IPS-18a (cell line): ENCODE data around the gene RTKN2.

Experiments
- H3K27ac ChIP-seq: one replicate; pipeline ENCODE4 v1.5.1; 2013; ENCODE audit warnings: low read length
- H3K27me3 ChIP-seq: one replicate; pipeline ENCODE4 v1.6.1; 2013; ENCODE audit warnings: mild to moderate bottlenecking, low read length; ENCODE audit not compliant: control insufficient read depth, insufficient read depth
- H3K36me3 ChIP-seq: one replicate; pipeline ENCODE4 v1.6.1; 2013; ENCODE audit warnings: low read depth, low read length; ENCODE audit not compliant: control insufficient read depth
- H3K4me1 ChIP-seq: one replicate; pipeline ENCODE4 v1.6.1; 2013; ENCODE audit warnings: low read depth, low read length; ENCODE audit not compliant: control insufficient read depth
- H3K4me3 ChIP-seq: one replicate; pipeline ENCODE4 v1.5.1; 2013; ENCODE audit warnings: low read length
- H3K9ac ChIP-seq: one replicate; pipeline ENCODE4 v1.6.1; 2013; ENCODE audit warnings: mild to moderate bottlenecking, low read length, moderate library complexity
- H3K9me3 ChIP-seq: one replicate; pipeline ENCODE4 v1.6.1; 2013; ENCODE audit warnings: low read depth, low read length; ENCODE audit not compliant: control insufficient read depth

RTKN2 gene

GRCh38 chr10:62214364-62214874 is 54.2 kb downstream of the RTKN2 start:
- H3K27ac ChIP-seq: no peak overlapping the region
- H3K27me3 ChIP-seq: no peaks in the 10 kb centered on the region
- no peak overlapping the region for H3K4me3 ChIP-seq
- no peak overlapping the region for H3K9ac ChIP-seq
- H3K36me3 ChIP-seq: no peaks in the 10 kb centered on the region
- no peaks in the 10 kb centered on the region for H3K4me1 ChIP-seq
- H3K9me3 ChIP-seq: no peaks in the 10 kb centered on the region

DNA sequence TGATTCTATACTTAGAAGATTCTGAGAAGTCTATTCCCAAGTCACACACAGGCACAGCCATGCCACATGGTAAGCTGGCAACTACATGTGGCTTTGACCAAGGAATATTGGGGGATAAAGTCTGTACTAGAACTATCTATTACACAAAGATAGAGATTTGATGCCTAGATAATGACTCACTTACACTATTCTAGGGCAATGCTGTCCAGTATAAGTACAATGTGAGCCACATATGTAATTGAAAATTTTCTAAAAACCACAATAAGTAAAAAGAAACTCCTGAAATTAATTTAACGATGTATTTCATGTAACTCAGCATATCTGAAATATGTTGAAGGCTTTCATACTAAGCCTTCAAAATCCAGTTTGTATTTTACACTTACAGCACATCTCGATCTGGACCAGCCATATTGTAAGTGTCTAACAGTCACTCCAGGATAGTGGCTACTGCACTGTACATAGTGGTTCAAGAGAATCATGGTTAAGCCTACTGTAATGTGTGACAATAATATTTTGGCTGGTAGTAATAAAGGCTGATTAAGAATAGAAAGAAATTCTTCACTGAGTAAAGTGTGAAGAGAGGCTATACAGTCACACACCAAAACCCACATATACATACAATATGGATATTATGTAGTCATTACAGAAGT is 62.8 kb downstream of the RTKN2 start:
- Histone ChIP-seq H3K9me3 (no peaks in the 10 kb centered on the region), H3K9ac (no peak overlapping the region), H3K4me3 (no peak overlapping the region), H3K4me1 (no peaks in the 10 kb centered on the region), H3K36me3 (peaks cover 12% of the 10 kb centered on the region), H3K27me3 (no peaks in the 10 kb centered on the region), H3K27ac (no peak overlapping the region)

- Histone ChIP-seq H3K9ac (no peak overlapping the region), H3K4me3 (no peak overlapping the region), H3K4me1 (no peaks in the 10 kb centered on the region), H3K36me3 (peaks cover 33% of the 10 kb centered on the region), H3K27me3 (no peaks in the 10 kb centered on the region), H3K9me3 (no peaks in the 10 kb centered on the region), H3K27ac (no peak overlapping the region)
These were observed 69.1 kb downstream of the RTKN2 start for GRCh38 chr10:62199584-62199983.

DNA sequence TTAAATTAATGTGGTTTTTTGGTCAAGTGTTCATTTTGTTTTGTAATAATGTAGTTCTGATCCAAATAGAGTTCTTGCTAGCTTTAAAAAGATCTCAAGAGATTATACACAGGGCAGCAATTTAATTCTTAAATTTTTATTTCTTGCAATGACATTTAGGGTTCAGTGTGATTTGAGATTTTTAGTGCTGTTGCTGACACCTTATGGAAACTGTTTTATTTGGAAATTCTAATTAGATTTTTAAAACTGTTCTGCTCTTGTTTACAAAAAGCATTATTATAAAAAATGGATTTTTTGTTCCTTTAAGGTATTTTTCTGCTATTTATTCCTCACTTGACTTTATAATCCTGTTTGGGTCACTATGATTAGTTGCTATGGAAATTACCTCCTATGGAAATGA is 72.1 kb downstream of the RTKN2 start:
- Histone ChIP-seq H3K27me3 (no peaks in the 10 kb centered on the region), H3K9me3 (no peaks in the 10 kb centered on the region), H3K36me3 (peaks cover 25% of the 10 kb centered on the region), H3K4me1 (no peaks in the 10 kb centered on the region), H3K27ac (no peak overlapping the region), H3K9ac (no peak overlapping the region), H3K4me3 (no peak overlapping the region)

DNA sequence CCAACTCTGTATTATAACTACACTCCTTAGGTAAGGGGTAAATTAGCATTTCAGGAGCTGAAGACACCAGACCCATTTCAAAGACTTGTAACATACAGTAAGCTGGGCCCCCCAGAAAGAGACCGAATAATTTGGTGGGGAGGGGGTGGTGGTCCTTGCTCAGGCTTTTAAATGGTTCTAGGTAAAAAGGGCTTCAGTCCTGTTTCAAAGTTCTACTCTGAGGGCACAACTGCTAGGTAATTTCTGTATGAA is 73.0 kb downstream of the RTKN2 start:
- no peak overlapping the region for H3K9ac ChIP-seq
- no peaks in the 10 kb centered on the region for H3K27me3 ChIP-seq
- no peaks in the 10 kb centered on the region for H3K4me1 ChIP-seq
- H3K4me3 ChIP-seq: no peak overlapping the region
- H3K9me3 ChIP-seq: no peaks in the 10 kb centered on the region
- no peak overlapping the region for H3K27ac ChIP-seq
- H3K36me3 ChIP-seq: peaks cover 25% of the 10 kb centered on the region

- no peaks in the 10 kb centered on the region for H3K4me1 ChIP-seq
- peaks cover 25% of the 10 kb centered on the region for H3K36me3 ChIP-seq
- no peak overlapping the region for H3K4me3 ChIP-seq
- no peaks in the 10 kb centered on the region for H3K9me3 ChIP-seq
- no peak overlapping the region for H3K9ac ChIP-seq
- H3K27ac ChIP-seq: no peak overlapping the region
- no peaks in the 10 kb centered on the region for H3K27me3 ChIP-seq
These were observed 73.5 kb downstream of the RTKN2 start for GRCh38 chr10:62194924-62195674.

- no peaks in the 10 kb centered on the region for H3K9me3 ChIP-seq
- H3K4me3 ChIP-seq: no peak overlapping the region
- peaks cover 15% of the 10 kb centered on the region for H3K36me3 ChIP-seq
- H3K4me1 ChIP-seq: no peaks in the 10 kb centered on the region
- no peak overlapping the region for H3K27ac ChIP-seq
- H3K9ac ChIP-seq: no peak overlapping the region
- no peaks in the 10 kb centered on the region for H3K27me3 ChIP-seq
These were observed 75.2 kb downstream of the RTKN2 start for GRCh38 chr10:62193479-62193878.

- peaks cover 4% of the 10 kb centered on the region for H3K4me1 ChIP-seq
- no peaks in the 10 kb centered on the region for H3K27me3 ChIP-seq
- H3K9ac ChIP-seq: no peak overlapping the region
- peaks cover 3% of the 10 kb centered on the region for H3K36me3 ChIP-seq
- no peaks in the 10 kb centered on the region for H3K9me3 ChIP-seq
- no peak overlapping the region for H3K4me3 ChIP-seq
- H3K27ac ChIP-seq: no peak overlapping the region
These were observed 79.5 kb downstream of the RTKN2 start for GRCh38 chr10:62189131-62189530.

DNA sequence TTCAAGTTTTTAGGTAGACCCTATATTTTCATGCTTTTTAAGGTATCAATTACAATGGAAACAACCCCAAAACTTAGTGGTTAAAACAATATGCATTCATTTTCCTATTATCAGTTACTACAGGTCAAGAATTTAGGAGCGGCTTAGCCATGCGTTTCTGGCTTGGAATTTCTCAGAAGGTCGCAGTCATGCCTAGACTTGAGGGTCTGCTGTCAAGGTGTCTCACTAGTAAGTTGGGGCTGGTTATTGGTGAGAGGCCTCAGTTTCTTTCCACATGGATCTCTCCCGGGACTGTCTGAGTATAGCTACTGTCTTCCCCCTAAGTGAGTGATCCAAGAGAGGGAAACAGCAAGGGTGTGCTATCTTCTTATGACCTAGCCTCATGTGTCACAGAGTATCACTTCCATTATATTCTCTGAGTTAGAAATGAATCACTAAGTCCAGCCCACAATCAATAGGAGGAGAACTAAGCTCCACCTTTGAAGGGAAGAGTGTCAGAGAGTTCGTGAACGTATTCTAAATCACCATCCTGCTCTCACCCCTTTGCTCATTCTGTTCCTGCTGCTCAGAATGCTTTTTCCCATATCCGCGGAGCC is 80.5 kb downstream of the RTKN2 start:
- Histone ChIP-seq H3K27ac (no peak overlapping the region), H3K4me1 (peaks cover 4% of the 10 kb centered on the region), H3K36me3 (peaks cover 3% of the 10 kb centered on the region), H3K4me3 (no peak overlapping the region), H3K9ac (no peak overlapping the region), H3K27me3 (no peaks in the 10 kb centered on the region), H3K9me3 (no peaks in the 10 kb centered on the region)

DNA sequence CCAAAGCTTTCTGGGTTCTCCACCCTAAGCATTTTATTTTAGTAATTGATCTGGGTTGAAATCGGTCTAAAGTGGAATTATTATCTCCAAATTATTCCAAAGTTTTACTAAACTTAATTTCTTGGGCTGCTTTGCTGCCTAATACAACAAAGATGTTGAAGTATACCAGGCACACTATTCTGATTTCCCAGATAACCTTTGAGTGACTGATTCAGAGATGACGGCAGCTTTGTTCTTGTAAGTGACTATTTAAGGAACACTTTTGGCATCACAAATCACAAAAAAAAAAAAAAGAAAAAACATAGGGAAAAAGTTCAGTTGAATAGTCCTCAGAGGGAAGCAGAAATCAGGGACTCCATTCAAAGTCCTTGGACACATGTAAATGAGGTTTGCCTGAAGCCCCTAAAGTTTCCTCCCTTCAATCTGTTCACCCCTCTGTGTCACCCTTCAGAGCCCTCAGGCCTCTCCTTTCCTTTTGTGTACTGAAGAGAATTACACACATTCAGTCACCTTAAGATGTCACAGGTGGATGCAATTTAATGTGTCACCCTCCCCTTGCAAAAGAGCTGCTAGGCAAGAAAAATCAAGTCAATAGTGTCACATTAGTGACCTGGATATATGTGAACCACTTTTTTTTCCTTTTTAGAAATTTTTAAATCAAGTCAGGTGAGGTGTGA is 81.5 kb downstream of the RTKN2 start:
- no peak overlapping the region for H3K27ac ChIP-seq
- no peak overlapping the region for H3K4me3 ChIP-seq
- peaks cover 4% of the 10 kb centered on the region for H3K4me1 ChIP-seq
- no peak overlapping the region for H3K9ac ChIP-seq
- H3K9me3 ChIP-seq: no peaks in the 10 kb centered on the region
- H3K27me3 ChIP-seq: no peaks in the 10 kb centered on the region
- no peaks in the 10 kb centered on the region for H3K36me3 ChIP-seq

DNA sequence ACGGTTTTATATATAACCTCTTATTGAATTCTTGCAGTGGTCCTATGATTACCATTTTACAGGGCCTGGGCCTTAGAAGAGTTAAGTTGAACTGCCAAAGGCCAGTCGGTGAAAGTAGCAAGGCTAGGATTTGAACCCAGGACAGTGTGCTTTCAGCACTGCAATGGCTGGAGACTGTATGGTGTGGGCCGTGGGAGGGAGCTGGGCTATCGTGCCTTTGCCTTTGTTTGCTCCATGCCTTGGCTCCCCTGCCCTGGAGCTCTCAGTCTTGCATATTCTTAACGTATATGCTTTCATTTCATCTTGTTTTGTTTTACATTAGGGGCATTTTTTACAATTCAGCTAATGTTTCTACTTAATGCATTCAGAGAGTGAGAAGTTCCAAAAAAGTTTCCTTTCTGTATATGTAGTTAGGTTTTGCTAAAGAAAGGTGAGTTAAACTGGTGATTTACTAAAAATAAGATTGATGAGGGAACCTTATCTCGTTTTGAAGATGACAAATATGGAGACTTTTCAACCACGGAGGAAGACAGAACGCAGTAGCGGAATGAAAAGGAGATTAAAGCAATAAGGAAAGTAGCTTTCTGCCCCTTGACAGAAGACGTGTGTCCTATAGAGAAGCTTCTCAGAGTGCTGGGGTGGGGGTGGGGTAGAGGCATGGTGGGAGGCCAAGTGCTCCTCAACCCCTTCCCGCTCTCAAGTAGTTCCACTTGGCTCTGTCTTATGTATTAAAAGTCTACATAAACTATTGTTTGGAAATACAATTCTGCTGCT is 82.5 kb downstream of the RTKN2 start:
- Histone ChIP-seq H3K27ac (no peak overlapping the region), H3K4me1 (peaks cover 4% of the 10 kb centered on the region), H3K27me3 (no peaks in the 10 kb centered on the region), H3K36me3 (no peaks in the 10 kb centered on the region), H3K4me3 (no peak overlapping the region), H3K9ac (no peak overlapping the region), H3K9me3 (no peaks in the 10 kb centered on the region)
